ENCODE results near the gene PILRB.

The PILRB gene

DNA sequence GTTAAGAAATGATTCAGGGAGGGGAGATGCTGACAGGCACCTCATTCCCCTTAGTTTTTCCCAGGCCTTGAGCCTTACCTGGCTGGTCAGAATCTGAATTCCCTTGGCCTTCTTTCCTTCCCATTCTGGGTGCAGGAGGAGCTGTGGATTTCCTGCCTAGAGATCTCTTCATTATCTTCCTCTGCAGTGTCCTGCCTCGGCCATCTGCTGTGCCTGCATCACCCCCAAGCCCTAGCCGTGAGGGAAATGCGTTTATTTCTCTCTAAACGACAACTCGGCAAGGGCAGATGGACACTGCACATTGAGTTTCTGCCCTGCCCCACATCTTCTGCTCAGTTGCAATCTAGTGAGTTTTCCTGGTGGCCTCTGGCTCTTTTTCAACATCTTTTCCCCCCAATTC, 43.9 kb downstream of the PILRB start:
- DNase-seq (ENCODE audit: low read depth in 1 of 2, low spot score in 1 of 2) = no peak

- no peak for DNase-seq (ENCODE audit: low read depth in 1 of 2, low spot score in 1 of 2)
Measured at GRCh38 chr7:100402241-100402640, 44.3 kb downstream of the PILRB start.

GRCh38 chr7:100406767-100407166, 48.9 kb downstream of the PILRB start:
- no peak for DNase-seq (ENCODE audit: low read depth in 1 of 2, low spot score in 1 of 2)

DNA sequence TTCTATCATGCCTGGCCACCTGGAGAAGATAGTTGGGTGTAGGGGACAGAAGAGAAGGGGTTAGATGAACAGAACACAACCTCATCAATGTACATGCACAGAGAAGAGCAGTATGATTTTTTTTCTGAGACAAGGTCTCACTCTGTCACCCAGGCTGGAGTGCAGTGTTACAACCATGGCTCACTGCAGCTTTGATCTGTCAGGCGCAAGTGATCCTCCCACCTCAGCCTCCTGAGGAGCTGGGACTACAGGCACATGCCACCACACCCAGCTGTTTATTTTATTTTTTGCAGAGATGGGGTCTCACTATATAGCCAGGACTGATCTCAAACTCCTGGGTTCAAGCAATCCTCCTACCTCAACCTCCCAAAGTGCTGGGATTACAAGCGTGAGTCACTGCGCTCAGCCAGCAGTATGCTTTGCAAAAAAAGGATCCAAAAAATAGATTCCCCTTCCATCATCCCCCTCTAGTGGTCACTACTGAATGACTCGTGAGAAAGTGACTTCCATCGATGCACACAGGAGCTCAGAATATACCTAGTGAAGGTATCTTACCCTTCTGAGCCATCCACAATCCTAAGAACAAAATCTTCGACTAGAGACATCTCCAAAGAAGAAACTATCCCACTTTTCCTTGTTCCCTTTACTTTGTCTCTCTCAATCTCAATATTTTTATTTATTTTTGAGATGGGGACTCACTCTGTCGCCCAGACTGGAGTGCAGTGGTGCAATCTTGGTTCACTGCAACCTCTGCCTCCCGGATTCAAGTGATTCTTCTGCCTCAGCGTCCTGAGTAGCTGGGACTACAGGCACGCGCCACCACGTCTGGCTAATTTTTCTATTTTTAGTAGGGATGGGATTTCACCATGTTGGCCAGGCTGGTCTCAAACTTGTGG, 49.6 kb downstream of the PILRB start:
- no peak for DNase-seq (ENCODE audit: low read depth in 1 of 2, low spot score in 1 of 2)

DNA sequence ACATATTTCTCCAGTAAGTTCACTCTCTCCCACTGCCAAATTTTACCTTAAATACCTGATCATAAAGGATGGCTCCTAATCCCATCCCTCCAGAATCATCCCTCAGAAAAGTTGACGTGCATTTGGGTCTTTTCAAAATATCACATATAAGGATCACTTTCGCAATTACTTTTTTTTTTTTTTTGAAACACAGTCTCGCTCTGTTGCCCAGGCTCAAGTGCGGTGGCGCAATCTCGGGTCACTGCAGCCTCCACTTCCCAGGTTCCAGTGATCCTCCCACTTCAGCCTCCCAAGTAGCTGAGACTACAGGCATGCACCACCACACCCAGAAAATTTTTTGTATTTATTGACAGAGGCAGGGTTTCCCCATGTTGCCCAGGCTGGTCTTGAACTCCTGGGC, 53.2 kb downstream of the PILRB start:
- no peak for DNase-seq (ENCODE audit: low read depth in 1 of 2, low spot score in 1 of 2)

DNA sequence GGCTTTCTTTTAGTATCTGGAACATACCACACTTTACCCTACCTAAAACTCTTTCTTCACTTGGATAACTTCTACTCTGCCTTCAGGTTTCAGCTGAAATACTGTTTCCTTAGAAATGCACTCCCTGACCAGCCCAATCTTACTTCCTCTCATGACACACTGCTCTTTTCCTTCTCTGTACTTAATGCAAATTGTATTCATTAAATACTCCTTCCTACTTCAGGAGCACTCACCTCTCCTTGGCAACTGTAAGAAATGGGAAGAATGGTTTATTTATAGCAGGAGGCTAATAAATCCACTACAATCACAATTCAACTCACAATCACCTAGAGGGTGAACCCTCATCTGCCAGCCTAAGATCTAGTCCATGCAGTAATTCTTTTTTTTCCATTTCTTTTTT, 55.4 kb downstream of the PILRB start:
- no peak for DNase-seq (ENCODE audit: low read depth in 1 of 2, low spot score in 1 of 2)

GRCh38 chr7:100413889-100414288, 56.0 kb downstream of the PILRB start:
- no peak for DNase-seq (ENCODE audit: low read depth in 1 of 2, low spot score in 1 of 2)

GRCh38 chr7:100415448-100415847, 57.5 kb downstream of the PILRB start:
- no peak for DNase-seq (ENCODE audit: low read depth in 1 of 2, low spot score in 1 of 2)
